Amniotic epithelial cell (primary cell): ENCODE results near the gene PPP2R5C.

ENCODE experiments used
- DNase-seq: peaks from one replicate; pipeline ENCODE4 v3.0.0-alpha.2; 2010; ENCODE audit warnings: low read depth

PPP2R5C gene

DNA sequence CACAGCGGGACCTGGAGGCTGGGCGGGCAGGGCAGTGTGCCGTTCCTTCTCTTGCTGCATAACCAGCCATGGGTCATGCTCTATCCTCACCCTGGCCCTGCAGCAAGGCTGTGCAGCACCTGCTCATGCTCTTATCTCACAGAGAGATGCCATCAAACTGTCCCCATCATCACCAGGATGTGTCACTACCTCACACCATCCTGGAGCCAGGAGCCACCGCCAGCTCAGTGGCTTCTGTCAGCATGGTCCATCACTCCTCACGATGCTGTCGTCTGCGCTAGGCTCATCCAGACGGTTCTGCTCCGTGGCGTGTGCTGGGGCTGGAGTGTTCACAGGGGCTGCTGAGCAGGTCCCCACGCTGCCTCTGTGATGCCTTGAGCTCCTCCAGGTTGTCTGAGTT, 125.7 kb downstream of the PPP2R5C start:
- no peak for DNase-seq

- DNase-seq: no peak
These were observed 126.7 kb downstream of the PPP2R5C start for GRCh38 chr14:101888182-101888581.

- no peak for DNase-seq
These were observed 127.9 kb downstream of the PPP2R5C start for GRCh38 chr14:101889366-101889765.

DNA sequence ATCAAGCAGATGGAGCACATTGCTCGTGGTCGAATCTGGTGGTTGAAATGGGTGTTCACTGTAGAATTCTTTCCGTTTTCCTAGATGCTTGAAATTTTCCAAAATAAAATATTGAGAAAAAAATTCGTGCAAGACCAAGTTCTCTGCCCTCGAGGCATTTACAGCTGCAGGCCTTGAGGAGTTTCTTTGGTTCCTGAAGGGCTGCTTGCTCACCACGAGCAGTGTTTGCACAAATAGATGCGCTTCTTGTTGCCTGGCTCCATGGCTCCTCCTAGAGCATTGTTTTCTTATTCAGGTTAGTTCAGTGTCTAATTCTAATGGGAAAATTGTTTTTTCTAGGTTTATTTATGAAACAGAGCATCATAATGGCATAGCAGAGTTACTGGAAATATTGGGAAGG, 128.4 kb downstream of the PPP2R5C start:
- DNase-seq: peak; percentile 21

- DNase-seq: no peak
These were observed 130.0 kb downstream of the PPP2R5C start for GRCh38 chr14:101891471-101891870.

DNA sequence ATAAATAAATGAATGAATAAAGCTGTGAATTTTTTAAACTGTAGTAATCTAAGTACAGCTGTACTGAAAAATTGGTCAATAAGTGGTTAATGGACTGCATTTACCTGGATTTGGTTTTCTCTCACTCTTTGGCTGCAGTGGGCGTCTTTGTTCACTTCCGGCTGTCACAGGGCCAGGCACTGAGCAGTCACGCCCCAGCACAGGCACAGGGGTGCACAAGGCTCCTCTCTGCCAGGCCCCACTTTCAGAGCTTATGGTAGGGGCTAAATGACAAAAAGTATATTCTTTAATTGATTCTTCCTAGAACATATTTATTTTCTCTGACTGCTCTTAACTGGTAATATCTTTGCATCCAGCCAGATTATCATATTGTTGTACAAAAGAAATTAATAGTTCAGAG, 132.2 kb downstream of the PPP2R5C start:
- no peak for DNase-seq

DNA sequence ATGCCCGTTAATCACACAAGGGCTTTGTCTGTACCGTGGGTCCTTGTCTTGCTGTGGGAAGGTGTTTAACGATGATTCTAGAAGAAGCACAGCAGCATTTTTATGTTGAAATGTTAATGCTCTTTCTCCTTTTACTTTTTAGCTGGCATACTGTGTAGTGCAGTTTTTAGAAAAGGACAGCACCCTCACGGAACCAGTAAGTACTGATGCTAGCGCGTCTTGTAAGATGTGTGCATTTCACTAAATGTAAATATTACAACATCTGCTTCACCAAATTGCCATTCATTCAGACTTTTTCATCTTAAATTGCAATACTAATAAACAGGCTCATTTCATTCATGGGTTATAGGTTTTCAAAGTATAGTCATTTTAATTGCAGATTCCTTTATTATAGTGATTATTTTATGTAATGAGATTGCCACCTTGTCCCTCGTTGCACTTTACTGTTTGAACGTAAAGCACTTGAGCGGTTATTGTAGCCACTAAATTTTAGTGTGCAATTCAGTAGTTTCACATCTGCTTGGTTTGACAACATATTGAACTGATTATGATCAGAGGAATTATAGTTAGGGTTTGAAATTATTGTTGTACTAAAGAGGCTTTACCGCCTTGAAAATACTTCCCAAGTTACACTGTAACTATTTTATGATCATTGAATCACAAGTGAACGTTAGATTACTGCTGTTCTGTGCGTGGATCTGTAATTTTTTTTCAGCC, 133.0 kb downstream of the PPP2R5C start:
- no peak for DNase-seq

DNA sequence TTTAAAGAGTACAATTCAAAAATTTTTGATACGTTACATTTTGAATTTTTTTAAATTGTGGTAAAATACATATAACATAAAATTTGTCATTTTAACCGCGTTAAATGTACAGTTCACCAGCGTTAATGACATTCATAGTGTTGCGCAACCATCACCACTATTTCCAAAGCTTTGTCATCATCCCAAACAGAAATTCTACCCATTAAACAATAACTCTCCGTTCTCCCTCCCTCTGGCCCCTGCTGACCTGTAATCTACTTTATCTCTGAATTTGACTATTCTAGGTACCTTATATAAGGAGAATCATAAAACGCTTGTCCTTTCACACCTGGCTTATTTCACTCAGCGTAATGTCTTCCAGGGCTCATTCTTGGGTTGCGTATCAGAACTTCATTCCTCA, 133.7 kb downstream of the PPP2R5C start:
- no peak for DNase-seq

DNA sequence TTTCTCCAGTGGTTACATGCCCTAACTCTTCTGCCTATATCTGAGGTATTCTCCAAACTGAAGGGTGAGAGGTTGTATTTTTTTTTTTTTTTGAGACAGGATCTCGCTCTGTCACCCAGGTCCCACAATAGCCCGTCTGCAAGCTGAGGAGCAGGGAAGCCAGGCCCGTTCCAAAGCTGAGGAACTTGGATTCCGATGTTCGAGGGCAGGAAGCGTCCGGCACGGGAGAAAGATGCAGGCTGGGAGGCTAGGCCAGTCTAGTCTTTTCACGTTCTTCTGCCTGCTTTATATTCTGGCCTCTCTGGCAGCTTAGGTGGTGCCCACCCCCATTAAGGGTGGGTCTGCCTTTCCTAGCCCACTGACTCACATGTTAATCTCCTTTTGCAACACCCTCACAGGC, 135.8 kb downstream of the PPP2R5C start:
- DNase-seq: no peak

- DNase-seq: no peak
These were observed 136.9 kb downstream of the PPP2R5C start for GRCh38 chr14:101898416-101898815.

GRCh38 chr14:101899263-101899662, 137.8 kb downstream of the PPP2R5C start:
- DNase-seq: no peak

- DNase-seq: no peak
These were observed 138.7 kb downstream of the PPP2R5C start for GRCh38 chr14:101900253-101900652.

DNA sequence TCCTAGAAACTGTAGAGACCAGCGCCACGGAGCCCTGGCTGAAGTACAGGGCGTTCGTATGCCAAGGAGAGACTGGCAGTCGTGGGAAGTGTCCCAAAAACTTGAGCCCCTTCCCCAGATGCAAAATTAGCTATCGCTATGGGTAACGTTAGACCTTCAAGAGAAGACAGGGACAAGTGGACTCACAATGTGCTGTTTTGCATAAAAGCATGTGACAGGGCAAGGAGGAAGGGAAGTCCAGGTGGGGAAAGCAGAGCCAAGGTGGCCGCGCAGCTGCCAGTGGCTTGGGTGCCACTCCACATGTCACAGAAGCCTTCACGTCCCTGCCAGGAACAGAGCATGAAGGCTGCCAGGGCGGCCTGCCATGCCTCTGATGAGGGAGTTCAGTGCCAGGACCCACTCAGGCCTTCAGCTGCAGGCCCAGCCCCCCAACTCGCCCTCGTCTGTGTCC, 141.6 kb downstream of the PPP2R5C start:
- no peak for DNase-seq

DNA sequence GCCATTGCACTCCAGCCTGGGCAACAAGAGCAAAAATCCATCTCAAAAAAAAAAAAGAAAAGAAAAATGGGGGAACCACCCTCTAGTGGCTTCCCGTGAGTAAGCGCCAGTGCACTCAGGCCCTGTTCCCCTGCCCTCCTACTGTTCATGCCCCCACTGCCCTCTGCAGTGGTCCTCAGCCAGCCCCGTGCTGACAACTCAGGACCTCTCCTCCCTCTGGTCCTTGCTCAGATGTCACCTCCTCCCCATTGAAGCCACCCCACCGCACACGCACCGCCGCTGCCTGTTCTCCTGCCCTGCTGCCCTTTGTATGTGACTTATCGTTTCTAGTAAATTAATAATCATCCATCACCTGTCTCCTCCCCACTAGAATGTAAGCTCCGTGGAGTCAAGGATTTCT, 144.1 kb downstream of the PPP2R5C start:
- no peak for DNase-seq

- DNase-seq: no peak
These were observed 145.1 kb downstream of the PPP2R5C start for GRCh38 chr14:101906645-101907044.

DNA sequence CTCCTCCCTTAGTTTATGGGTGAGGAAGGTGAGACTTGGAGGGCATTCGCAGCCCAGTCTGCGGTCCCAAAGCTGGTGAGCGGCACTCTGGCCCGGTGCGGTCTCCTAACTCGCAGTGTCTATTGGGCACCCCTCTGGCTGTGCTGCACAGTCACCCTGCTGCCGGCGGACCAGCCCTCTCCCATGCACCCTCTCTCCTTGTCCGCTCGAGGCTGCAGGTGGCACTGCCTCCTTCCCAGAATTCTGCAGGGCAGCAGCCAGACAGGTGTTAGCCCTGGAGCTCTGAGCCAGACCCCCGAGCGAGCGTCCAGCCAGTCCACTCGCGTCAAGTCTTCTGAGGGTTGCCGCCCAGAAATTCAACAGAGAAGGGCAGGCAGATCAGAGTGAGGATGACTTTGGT, 146.1 kb downstream of the PPP2R5C start:
- DNase-seq: no peak

GRCh38 chr14:101908795-101909194, 147.3 kb downstream of the PPP2R5C start:
- DNase-seq: no peak

- no peak for DNase-seq
These were observed 148.0 kb downstream of the PPP2R5C start for GRCh38 chr14:101909371-101910096.

DNA sequence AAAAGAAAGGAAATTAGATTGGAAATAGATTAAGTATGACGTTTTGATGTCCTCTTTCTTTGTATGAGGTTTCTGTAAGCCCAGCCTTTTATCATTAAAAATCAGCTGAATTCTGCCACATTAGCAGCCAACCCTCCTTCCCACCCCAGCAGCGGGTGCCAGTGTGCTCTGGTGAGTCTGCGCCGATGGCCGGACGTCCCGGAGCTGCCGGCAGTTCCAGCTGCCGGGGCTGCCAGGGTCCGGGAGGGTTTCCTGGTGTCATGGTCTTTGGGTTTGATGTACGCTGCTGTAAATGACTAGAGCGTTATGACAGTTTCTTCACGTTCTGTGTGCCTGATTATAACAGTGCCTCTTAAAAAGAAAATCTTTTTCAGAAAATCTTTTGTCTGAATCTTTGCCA, 151.3 kb downstream of the PPP2R5C start:
- no peak for DNase-seq

GRCh38 chr14:101914083-101914482, 152.6 kb downstream of the PPP2R5C start:
- DNase-seq: no peak

DNA sequence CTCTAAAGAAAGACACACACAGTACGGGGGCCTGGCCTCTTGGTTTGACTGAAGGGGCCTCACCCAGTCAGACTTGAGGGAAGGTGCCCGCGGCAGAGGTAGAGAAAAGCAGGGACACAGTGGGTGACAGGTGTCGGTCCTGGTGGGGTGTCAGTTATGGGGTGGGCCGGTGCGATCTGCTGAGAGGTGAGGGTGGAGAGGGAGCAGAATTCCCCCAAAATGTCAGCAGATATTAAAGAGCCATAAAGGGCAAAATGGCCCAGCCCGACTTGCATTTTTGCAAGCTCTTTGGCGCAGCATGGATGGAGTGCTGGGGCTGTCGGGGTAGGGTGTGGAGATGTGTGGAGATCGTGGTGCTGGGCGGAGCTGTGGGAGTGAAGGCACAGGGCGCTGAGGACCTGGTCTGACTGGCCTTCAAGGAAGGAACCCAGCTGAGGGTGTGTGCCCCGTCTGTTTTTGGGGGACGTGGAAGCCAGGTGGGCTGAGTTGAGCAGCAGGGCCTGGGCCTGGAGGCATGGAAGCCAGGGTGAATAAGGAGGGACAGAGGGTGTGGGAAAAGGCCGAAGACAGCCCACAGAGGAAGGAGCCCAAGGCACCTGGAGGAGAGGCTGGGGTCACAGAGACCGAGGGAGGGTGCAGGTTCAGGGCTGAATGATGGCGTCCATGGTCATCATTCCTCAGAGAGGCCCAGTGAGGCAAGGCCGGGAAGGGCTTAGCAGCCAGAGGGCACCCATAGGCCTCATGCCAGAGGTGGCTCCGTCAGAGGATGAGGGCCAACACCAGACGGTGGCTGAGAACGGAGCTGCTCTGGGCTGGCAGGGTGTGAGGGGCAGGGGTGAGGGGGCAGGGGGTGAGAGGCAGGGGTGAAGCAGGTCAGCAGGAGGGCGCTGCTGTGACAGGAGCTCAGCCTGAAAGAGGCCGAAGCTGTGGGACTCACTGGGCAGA, 154.6 kb downstream of the PPP2R5C start:
- no peak for DNase-seq

DNA sequence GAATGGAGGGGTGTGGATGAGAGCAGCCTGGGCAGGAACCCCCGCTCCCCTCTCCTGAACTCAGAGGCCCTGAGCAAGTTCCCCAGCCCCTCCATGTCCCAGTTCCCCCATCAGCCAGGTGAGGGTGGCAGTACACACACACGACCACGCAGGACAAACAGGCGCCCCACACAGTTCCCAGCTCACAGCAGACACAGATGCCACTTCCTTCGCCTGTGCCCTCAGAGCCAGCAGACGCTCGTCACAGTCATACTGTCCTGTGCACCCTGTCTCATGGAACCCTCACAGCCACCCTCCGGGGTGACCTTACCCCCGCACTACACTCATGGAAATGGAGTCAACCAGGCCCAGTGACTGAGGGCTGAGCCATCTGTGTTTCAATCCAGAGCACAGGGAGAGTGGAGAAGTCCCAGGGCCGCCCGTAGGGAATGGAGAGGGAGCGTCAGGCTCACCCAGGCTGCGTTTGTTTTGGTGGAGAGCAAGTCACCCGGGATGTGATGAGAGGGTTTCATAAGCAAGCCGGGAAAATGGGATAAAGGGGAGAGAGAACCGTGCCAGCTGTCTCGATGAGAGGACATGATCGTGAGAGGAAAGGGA, 155.4 kb downstream of the PPP2R5C start:
- DNase-seq: no peak
